DMS153 treated with DMSO at 0.1 percent for 48 hours (cell line): ENCODE results near the gene KCNE3.
"Not testable (repeated sequence)": the region's sequence is repeated elsewhere in the genome, so short reads cannot be mapped to it uniquely, and the experiment has no call there.

ENCODE experiments used
- DNase-seq: peaks from one replicate; lab custom pipeline; 2025; ENCODE audit not compliant: unreplicated experiment; lab: John Stamatoyannopoulos, UW

The KCNE3 gene

GRCh38 chr11:74443071-74443864 lies 24.1 kb downstream of the KCNE3 start:
- peak; percentile 82 for DNase-seq

- DNase-seq: no peak
Observed at GRCh38 chr11:74442636-74443035, 24.7 kb downstream of the KCNE3 start.

GRCh38 chr11:74438681-74439080 lies 28.7 kb downstream of the KCNE3 start:
- DNase-seq: no peak

GRCh38 chr11:74437441-74438042 lies 29.8 kb downstream of the KCNE3 start:
- no peak for DNase-seq

GRCh38 chr11:74434528-74434927 lies 32.8 kb downstream of the KCNE3 start:
- DNase-seq: no peak

- DNase-seq: no peak
Observed at GRCh38 chr11:74429205-74429604, 38.1 kb downstream of the KCNE3 start.

- DNase-seq: no peak
Observed at GRCh38 chr11:74427384-74427886, 39.9 kb downstream of the KCNE3 start.

- no peak for DNase-seq
Observed at GRCh38 chr11:74425100-74425499, 42.2 kb downstream of the KCNE3 start.

GRCh38 chr11:74418509-74418895 lies 48.8 kb downstream of the KCNE3 start:
- peak; percentile 52 for DNase-seq

GRCh38 chr11:74417860-74418508 lies 49.4 kb downstream of the KCNE3 start:
- no peak for DNase-seq

GRCh38 chr11:74417379-74417804 lies 50.0 kb downstream of the KCNE3 start:
- DNase-seq: peak; percentile 46

GRCh38 chr11:74416974-74417373 lies 50.4 kb downstream of the KCNE3 start:
- DNase-seq: not testable (repeated sequence)

GRCh38 chr11:74412733-74413359 lies 54.5 kb downstream of the KCNE3 start:
- no peak for DNase-seq

GRCh38 chr11:74412321-74412720 lies 55.0 kb downstream of the KCNE3 start:
- DNase-seq: no peak

- no peak for DNase-seq
Observed at GRCh38 chr11:74409633-74410032, 57.7 kb downstream of the KCNE3 start.
